GM18502 (cell line): ENCODE data around the gene PDZRN3.
"Not testable (repeated sequence)": the region's sequence is repeated elsewhere in the genome, so short reads cannot be mapped to it uniquely, and the experiment has no call there.

Experiments
- ATAC-seq: cut with Tn5 transposase; IDR thresholded peaks from one replicate; pipeline ENCODE4 v1.9.1; 2021; ENCODE audit warnings: mild to moderate bottlenecking; ENCODE audit not compliant: unreplicated experiment, poor library complexity

The PDZRN3 gene

GRCh38 chr3:73597476-73597875 is 27.3 kb downstream of the PDZRN3 start:
- no peak for ATAC-seq

DNA sequence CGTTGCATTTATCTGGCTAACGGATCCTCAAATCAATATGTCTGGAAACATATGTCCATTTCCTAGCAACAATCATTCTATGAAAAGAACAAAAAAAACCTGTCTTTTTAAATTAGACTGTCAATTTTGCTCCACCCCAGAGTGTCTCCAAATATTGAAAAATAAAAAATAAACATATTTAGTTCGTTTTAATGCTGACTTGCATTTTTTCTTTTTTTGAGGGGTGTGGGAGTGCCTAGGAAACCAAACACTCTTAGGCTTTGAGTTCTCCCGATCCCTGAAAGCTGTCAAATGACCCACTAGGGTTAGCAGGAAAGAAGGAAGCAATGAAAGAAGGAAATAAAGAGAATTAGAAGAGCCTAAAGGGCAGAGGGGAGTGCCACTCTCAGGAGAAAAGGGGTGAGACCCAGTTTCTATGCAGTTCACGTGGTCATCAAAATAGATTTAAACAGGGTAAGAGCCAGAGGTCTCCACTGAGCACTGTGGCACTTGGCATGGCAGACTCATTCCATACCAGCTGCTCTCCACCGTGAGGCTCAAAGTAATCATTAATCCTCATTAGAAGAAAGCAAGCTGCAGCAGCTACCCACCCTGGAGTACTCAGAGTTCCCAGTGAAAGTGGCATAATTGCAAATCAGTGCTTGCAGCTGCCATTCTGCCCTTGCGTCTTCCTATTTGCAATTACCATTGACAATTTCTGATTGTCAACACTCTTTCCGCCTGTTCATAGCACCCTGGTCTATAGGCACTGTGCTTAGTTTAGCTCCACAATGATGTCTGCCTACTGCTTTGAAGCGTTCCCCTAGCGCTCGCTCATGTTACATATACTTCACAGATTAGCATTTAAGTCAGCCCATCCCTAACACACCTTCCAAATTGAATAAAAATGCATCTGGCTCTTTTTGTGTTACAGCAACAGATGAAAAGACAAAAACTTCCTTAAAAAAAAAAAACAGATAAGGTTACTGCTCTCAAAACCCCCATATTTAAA is 32.3 kb downstream of the PDZRN3 start:
- no peak for ATAC-seq

DNA sequence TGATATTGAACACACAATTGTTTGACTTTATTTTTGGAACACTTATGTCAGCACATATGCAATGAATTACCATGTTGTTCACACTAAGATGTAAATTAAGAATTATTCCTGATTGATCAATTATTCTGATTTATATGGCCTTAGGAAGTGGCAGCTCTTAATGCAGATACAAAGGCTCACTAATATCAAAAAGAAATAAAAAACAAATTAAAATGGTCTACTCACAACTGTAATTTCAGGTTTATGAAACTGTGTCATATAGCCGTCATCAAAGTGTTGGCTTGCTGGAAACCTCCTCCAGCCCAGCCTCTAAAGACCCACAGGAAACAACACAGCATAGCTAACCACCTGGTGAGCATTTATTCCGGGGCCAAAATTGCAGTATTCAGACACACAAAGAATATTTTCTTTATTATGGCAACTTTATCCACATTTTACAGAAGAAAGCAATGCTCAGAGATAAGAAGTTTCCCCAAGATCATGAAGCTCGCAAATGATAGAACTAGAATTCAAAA is 33.4 kb downstream of the PDZRN3 start:
- no peak for ATAC-seq

DNA sequence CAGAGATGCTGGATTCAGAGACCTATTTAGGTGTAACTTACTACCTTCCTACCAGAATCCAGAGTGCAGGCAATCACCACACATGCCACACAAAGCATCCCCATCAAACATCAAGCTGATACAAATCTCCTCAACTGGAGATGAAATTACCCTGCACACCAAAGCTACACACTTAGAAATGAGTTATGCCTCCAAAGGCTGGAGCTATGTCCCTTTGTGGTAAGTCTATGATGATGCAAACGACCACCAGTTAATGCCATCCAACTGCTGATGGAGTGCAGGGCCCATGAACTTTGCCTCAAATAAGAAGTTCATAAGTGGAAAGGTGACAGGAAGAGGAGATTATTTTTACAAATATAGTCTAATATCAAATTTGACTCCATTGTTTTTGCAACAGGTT is 38.1 kb downstream of the PDZRN3 start:
- ATAC-seq, result no peak

GRCh38 chr3:73586190-73586589 is 38.6 kb downstream of the PDZRN3 start:
- no peak for ATAC-seq

DNA sequence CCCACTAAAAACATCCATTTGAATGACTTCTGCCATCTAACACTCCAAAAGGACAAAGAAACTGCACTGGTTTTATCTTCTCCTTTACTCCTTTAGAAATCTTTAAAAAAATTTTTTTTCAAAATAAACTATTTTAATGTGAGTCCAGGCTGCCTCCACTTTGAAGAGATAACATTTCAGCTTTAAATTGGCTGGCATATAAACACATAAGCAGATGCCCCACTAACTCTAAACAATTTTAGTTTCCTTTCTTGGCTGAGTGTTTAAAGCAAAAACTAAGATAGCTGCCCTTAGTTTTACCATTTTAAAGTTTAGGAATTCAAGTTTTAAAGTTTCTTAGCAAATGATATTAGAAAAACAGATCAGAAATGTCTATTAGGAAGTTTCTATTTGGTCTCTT is 39.9 kb downstream of the PDZRN3 start:
- no peak for ATAC-seq

DNA sequence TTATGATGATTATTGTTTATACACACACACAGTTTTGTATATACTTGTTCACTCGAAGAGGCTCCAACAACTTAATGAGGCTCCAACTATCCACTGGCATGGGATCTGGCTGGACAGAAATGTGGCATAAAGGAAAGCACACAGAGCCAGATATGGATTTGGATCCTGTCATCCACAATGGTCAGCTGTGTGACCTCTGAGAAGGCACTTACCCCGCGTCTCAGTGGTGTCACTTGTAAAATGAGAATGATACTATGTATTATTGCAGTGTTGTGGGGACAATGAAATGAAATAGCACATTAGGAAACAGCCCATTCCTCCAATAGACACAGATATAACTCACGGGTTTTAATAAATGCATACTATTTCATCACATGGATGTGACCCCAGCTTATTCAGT is 42.2 kb downstream of the PDZRN3 start:
- no peak for ATAC-seq

GRCh38 chr3:73581134-73581846 is 43.5 kb downstream of the PDZRN3 start:
- no peak for ATAC-seq

DNA sequence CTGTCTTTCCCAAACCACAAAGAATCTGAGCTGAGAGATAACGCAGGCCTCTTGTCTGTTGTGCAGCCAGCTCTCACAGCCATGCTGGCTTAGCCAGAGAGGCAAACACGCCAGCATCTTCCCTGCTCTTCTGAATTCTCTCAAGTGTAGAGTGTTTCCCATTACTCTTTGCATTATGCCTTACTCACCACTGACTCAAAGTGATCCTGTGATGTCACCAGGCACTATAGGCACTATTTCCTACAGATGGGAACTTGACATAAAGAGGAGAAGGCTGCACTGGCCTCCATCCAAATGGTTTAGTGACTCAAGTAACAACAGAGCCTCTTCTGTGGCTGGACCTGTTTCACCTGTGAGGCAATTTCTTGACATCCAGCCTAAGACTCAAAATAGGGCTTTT is 44.4 kb downstream of the PDZRN3 start:
- ATAC-seq, result no peak

DNA sequence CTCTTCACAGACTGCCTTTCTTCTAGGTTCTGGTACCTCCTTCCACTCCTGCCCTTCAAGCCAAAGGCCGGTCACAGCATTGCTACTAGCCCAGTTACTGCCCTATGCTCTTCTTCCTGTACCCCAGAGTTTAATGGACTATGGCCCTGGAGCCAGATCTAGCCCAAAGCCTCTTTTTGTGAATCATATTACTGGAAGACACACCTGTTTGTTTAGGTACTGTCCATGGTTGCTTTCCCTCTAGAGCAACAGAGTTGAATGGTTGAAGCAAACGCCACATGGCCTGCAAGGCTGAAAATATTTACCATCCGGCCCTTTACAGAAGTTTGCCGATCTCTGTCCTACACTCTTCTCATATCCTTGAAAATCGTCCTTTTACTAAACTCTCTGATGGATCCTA is 47.0 kb downstream of the PDZRN3 start:
- no peak for ATAC-seq

DNA sequence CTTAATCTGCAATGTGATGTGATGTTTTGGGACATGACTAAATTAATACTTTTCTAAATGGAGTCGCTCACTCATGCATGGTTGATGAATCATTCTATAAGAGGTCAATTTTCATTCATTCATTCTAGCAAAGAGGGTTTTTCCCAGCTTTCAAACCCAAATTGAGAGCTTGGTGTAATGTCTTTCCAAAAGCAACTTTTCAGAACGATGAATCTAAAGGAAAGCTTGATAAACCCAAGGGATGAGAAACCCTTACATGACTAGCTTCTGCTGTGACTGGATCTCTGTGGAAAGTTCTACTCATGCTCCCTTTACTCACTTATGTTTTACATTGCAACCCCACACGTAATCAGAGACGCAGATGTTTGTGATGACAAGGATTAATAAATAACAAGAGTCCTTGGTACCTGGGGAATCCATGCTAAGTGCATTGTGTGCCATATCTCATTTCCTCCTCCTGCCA is 47.7 kb downstream of the PDZRN3 start:
- no peak for ATAC-seq

DNA sequence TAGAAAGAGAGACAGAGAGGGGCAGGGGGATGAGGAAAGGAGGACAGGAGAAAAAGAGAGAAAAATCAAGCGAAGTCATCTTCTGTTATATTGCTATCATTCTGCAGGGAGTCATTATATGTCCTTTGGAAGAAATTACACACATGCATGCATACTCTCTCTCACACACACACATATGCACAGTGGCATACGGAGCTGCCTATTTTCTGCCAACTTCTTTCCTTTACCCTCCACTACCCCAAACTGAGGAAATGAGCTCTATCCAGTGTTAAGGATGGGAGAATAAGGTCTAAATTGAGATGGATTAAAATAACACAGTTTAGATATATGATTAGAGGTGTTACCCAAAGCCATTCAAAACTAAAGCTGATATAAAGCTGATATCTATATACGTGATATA is 48.8 kb downstream of the PDZRN3 start:
- no peak for ATAC-seq

- ATAC-seq, result no peak
Measured at GRCh38 chr3:73575519-73575918, 49.2 kb downstream of the PDZRN3 start.

GRCh38 chr3:73573204-73573603 is 51.5 kb downstream of the PDZRN3 start:
- ATAC-seq, result no peak

DNA sequence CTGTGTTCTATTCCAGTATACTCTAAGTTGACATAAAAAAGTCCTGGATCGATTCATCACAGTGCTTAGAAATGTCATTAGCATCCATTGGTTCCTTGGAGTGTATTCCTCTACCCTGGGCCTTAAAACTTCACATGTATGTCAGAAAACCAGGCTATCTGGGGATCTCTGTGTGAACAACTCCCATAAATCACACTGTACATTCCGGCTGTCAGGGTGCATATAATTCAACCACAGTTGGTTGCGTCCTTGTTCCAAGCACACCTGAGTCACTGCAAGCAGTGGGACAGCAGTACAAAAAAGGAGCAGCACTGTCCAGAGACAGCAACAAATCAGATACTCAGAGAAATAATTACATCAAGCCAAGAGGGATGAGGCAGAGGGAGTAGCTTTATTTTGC is 52.4 kb downstream of the PDZRN3 start:
- no peak for ATAC-seq

GRCh38 chr3:73571238-73571794 is 53.4 kb downstream of the PDZRN3 start:
- no peak for ATAC-seq

DNA sequence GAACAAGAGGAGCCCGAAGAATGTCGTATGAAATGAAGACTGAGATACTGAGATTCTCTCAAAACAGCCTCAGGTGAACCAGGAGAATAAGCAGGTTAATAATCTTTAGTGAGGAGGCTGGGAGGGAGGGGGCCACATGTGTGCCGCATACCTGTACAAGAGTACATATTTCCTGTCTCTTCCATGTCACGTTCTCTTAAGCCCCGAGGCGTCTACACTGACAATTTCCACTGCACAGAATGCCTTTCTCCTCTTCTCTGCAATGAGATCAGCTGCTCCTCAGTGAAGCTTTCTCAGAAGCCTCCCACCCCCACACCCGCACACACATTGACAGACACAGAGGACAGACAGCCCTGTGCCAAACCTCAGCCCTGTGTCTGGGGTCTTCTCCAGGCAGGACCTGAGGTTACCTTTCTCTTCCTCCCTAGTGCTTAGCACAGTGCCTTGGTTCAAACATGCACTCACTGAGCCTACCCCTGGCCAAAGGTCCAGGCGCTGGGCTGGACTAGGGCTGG is 55.4 kb downstream of the PDZRN3 start:
- ATAC-seq, result no peak

DNA sequence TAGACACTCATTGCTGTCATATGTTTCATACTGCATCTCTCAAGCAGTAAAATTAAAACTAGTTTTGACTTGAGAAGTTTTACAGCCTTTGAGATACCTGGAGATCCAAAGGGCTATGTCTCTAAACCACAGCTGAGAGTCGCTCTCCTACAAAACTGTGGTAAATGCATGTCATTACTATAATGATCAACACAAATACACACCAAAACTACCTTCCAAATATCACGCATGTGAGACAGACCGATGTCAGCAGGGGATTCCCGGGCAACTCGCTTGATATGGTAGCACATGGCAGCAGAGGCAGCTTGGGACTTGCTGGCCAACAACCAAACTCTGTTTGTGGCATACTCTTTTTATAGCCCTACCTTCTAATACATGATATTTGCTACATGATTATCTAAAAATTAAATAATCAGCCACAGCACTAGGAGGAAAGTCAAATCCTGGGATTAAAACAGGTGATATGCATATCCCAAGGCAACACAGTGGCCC is 56.3 kb downstream of the PDZRN3 start:
- ATAC-seq, result no peak

DNA sequence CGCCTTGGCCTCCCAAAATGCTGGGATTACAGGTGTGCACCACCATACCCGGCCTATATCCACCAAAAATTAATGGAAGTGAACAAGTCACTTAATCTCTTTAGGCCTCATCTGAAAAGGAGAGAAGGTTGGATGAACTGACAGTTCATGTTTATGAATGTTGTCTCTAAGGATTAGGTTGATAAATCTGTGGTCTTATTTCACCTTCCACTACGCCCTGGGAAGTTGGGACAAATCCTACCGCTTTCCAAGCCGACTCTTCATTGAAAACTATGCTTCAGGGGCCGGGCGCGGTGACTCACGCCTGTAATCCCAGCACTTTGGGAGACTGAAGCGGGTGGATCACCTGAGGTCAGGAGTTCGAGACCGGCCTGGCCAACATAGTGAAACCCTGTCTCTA is 59.4 kb downstream of the PDZRN3 start:
- ATAC-seq, result not testable (repeated sequence)

- no peak for ATAC-seq
Measured at GRCh38 chr3:73563896-73564582, 60.7 kb downstream of the PDZRN3 start.
